ENCODE results near the gene FNDC10.

DNA sequence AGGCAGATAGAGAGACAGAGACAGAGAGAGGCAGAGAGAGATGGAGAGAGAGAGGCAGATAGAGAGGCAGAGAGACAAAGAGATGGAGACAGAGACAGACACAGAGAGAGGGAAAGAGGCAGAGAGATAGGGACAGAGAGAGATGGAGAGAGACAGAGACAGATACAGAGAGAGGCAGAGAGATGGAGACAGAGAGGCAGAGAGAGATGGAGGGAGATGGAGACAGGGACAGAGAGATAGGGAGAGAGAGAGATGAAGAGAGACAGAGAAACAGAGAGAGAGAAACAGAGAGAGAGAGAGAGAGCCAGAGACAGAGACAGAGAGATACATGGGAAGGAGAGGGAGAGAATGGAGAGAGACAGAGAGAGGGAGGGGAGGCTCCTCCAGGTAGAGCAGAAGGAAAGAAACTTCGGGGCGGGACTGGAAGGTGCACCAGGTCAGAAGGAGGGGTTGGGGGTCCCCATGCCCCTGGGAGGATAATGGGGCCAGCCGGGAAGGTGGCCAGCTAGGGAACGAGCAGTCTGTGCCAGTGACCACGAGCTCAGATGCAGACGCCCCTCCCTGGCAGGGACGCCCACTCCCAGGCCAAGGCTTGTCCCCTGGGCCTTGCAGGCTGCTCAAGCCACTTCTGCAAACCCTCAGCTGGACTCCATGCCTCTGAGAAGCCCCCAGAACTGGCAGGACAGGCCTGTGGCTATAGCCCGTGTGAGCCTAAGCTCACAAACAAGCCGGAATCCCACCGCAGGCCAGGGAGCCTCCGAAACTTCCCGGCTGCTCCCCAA is 3.3 kb downstream of the FNDC10 start:
- TF ChIP-seq ZNF274 (IDR thresholded peaks at IDR 0.05; ENCODE audit: low read depth, low read length) (no peak), YY1 (IDR thresholded peaks at IDR 0.05; ENCODE audit: insufficient read depth, insufficient read length) (no peak)
